Testis (tissue), 3 donors: ENCODE data around the gene MMP10. TPM values are rescaled to one million over a fixed set of nuclear protein-coding genes. Genes with fewer than 3 reads are reported as not detected.
A peak's percentile ranks its signal among the peaks of the same experiment; 100 is the strongest.

Source experiments
- DNase-seq: peaks from one replicate; pipeline ENCODE4 v3.0.0-alpha.2; 2019
- H3K27ac ChIP-seq, 2 donors: fragments of 200-600 bp; sonication (generic); one replicate each; pipeline ENCODE4 v1.5.1; 2019
- H3K27me3 ChIP-seq: fragments of 200-600 bp; sonication (generic); one replicate; pipeline ENCODE4 v1.5.1; 2019
- H3K36me3 ChIP-seq: fragments of 200-600 bp; sonication (generic); one replicate; pipeline ENCODE4 v1.5.1; 2017; ENCODE audit warnings: low read depth; ENCODE audit errors: missing control alignments
- H3K4me1 ChIP-seq: fragments of 200-600 bp; sonication (generic); one replicate; pipeline ENCODE4 v1.5.1; 2019
- H3K4me3 ChIP-seq, 2 donors: fragments of 200-600 bp; sonication (generic); one replicate each; pipeline ENCODE4 v1.5.1; 2017 to 2019
- H3K9me3 ChIP-seq: fragments of 200-600 bp; sonication (generic); one replicate; pipeline ENCODE4 v1.5.1; 2017
- CTCF ChIP-seq, 3 experiments: fragments of 450-650 bp in 2 of 3; fragments of 200-600 bp in 1 of 3; sonication (generic) in 1 of 3; IDR thresholded peaks; one replicate each; pipeline ENCODE4 v1.5.1; 2016 to 2019; ENCODE audit warnings: antibody characterized with exemption in 3 of 3, mild to moderate bottlenecking in 2 of 3, moderate library complexity in 1 of 3
- POLR2A ChIP-seq: fragments of 450-650 bp; IDR thresholded peaks from one replicate; pipeline ENCODE4 v1.6.1; 2017; ENCODE audit warnings: antibody characterized with exemption, mild to moderate bottlenecking, moderate library complexity
- WGBS, 2 donors: methylation state at CpG; one replicate each; pipeline ENCODE4 v1.1.5; 2018; 5-methylcytosine and 5-hydroxymethylcytosine counted together
- intact Hi-C: fragments of 100-400 bp; cut with DNase I; formaldehyde crosslinking; loops from one replicate; pipeline ENCODE4 v1.15.1; 2023; ENCODE audit warnings: low total_unique reads
- polyA plus RNA-seq: library from polyadenylated mRNA; stranded (reverse); fragments of 350-450 nt; fragmentation: Illumina TruSeq; extraction: RNeasy Lipid Tissue Mini Kit (QIAGEN cat#74804); gene quantifications from one replicate; pipeline ENCODE4 v1.2.3, GENCODE V29; 2014; ENCODE audit warnings: low read depth, low replicate concordance; ENCODE audit not compliant: insufficient read depth
- total RNA-seq, 2 donors: library from RNA; depleted of rRNA; stranded (reverse); fragments of >200 nt; gene quantifications; one replicate each; pipeline ENCODE4 v1.2.3, GENCODE V29; 2016

Gene MMP10
- total and polyA plus RNA-seq, 3 donors from 2014 or later: 0.19 to 1.1 (median 0.39) TPM

- 82 to 84% methylated on average over 3 of the region's 3 CpGs for WGBS, 2 donors
- no peaks in the 10 kb centered on the region for H3K36me3 ChIP-seq
- no peak overlapping the region for H3K4me3 ChIP-seq
- no peaks in the 10 kb centered on the region for H3K4me1 ChIP-seq
- DNase-seq: no peak
- H3K27me3 ChIP-seq: no peaks in the 10 kb centered on the region
- no peak overlapping the region for H3K27ac ChIP-seq
- intact Hi-C loops: no loop called here
- H3K9me3 ChIP-seq: no peaks in the 10 kb centered on the region
- no peak for TF ChIP-seq POLR2A
- no peak for TF ChIP-seq CTCF (IDR thresholded peaks at IDR 0.05)
Observed at GRCh38 chr11:102812188-102812587, 31.8 kb upstream of the MMP10 start.

GRCh38 chr11:102810950-102811660 lies 30.7 kb upstream of the MMP10 start:
- DNase-seq: no peak
- 26 to 37% methylated on average over 3 of the region's 3 CpGs for WGBS, 2 donors
- H3K4me1 ChIP-seq: no peaks in the 10 kb centered on the region

GRCh38 chr11:102809971-102810370 lies 29.5 kb upstream of the MMP10 start:
- no peaks in the 10 kb centered on the region for H3K36me3 ChIP-seq
- no peaks in the 10 kb centered on the region for H3K4me1 ChIP-seq
- 63 to 71% methylated on average over 2 of the region's 2 CpGs for WGBS, 2 donors
- H3K27me3 ChIP-seq: no peaks in the 10 kb centered on the region
- no peak overlapping the region for H3K27ac ChIP-seq
- TF ChIP-seq CTCF (IDR thresholded peaks at IDR 0.05) (no peak), POLR2A (no peak)
- intact Hi-C loops: no loop called here
- DNase-seq: no peak
- no peaks in the 10 kb centered on the region for H3K9me3 ChIP-seq
- H3K4me3 ChIP-seq: no peak overlapping the region

More at GRCh38 chr11:102810950-102811660, 30.7 kb upstream of the MMP10 start:
- no peak overlapping the region for H3K4me3 ChIP-seq
- TF ChIP-seq POLR2A: no peak
- TF ChIP-seq CTCF (IDR thresholded peaks at IDR 0.05): peak in 1 of 3 experiments; percentile 18
- H3K27ac ChIP-seq: no peak overlapping the region
- no peaks in the 10 kb centered on the region for H3K9me3 ChIP-seq
- H3K36me3 ChIP-seq: no peaks in the 10 kb centered on the region
- intact Hi-C loops: no loop called here
- H3K27me3 ChIP-seq: no peaks in the 10 kb centered on the region

- TF ChIP-seq POLR2A: no peak
- no peak for TF ChIP-seq CTCF (IDR thresholded peaks at IDR 0.05)
- no peaks in the 10 kb centered on the region for H3K27me3 ChIP-seq
- H3K27ac ChIP-seq: no peak overlapping the region
- no peaks in the 10 kb centered on the region for H3K36me3 ChIP-seq
- peak; percentile 41 for DNase-seq
- H3K4me1 ChIP-seq: no peaks in the 10 kb centered on the region
- no peaks in the 10 kb centered on the region for H3K9me3 ChIP-seq
- WGBS, 2 donors: 43 to 55% methylated on average over 9 to 19 of the region's 19 CpGs
- intact Hi-C loops: no loop called here
- H3K4me3 ChIP-seq: peak overlapping the region; percentile 22 to 36
Observed at GRCh38 chr11:102807921-102808320, 27.5 kb upstream of the MMP10 start.

- H3K36me3 ChIP-seq: no peaks in the 10 kb centered on the region
- H3K27ac ChIP-seq: no peak overlapping the region
- 37 to 46% methylated on average over 3 of the region's 3 CpGs for WGBS, 2 donors
- H3K9me3 ChIP-seq: no peaks in the 10 kb centered on the region
- H3K4me3 ChIP-seq: no peak overlapping the region
- TF ChIP-seq POLR2A: no peak
- no peak for TF ChIP-seq CTCF (IDR thresholded peaks at IDR 0.05)
- no peaks in the 10 kb centered on the region for H3K4me1 ChIP-seq
- H3K27me3 ChIP-seq: no peaks in the 10 kb centered on the region
- DNase-seq: no peak
- intact Hi-C loops: no loop called here
Observed at GRCh38 chr11:102806296-102806695, 25.9 kb upstream of the MMP10 start.
